Neural progenitor cell (in vitro differentiated cells): Measurements from ENCODE around the gene VKORC1. TPM values are rescaled to one million over a fixed set of nuclear protein-coding genes. Genes with fewer than 3 reads are reported as not detected.

Source experiments
- DNase-seq: peaks from one replicate; pipeline ENCODE4 v3.0.0-alpha.2; 2016; ENCODE audit warnings: low spot score
- H2AFZ ChIP-seq: fragments of 200-600 bp; sonication (generic); replicated peaks from 2 replicates; pipeline ENCODE4 v1.6.1; 2016; ENCODE audit warnings: antibody characterized with exemption
- H3F3A ChIP-seq: fragments of 200-600 bp; sonication (generic); 2 replicates; pipeline ENCODE4 v1.6.1; 2016; ENCODE audit warnings: antibody characterized with exemption, low read depth
- H3K27ac ChIP-seq: fragments of 200-600 bp; sonication (generic); 2 replicates; pipeline ENCODE4 v1.5.1; 2016; ENCODE audit warnings: mild to moderate bottlenecking
- H3K27me3 ChIP-seq: fragments of 200-600 bp; sonication (generic); 2 replicates; pipeline ENCODE4 v1.6.1; 2016; ENCODE audit warnings: mild to moderate bottlenecking, moderate library complexity
- H3K36me3 ChIP-seq: fragments of 200-600 bp; sonication (generic); 2 replicates; pipeline ENCODE4 v1.5.1; 2016
- H3K4me1 ChIP-seq: fragments of 200-600 bp; sonication (generic); 2 replicates; pipeline ENCODE4 v1.6.1; 2016; ENCODE audit warnings: mixed run types
- H3K4me2 ChIP-seq: fragments of 200-600 bp; sonication (generic); 2 replicates; pipeline ENCODE4 v1.6.1; 2016
- H3K4me3 ChIP-seq: fragments of 200-600 bp; sonication (generic); 2 replicates; pipeline ENCODE4 v1.5.1; 2016
- H3K79me2 ChIP-seq: fragments of 200-600 bp; sonication (generic); 2 replicates; pipeline ENCODE4 v1.6.1; 2016; ENCODE audit warnings: low read depth
- H3K9ac ChIP-seq: fragments of 200-600 bp; sonication (generic); 2 replicates; pipeline ENCODE4 v1.6.1; 2016
- H3K9me3 ChIP-seq: fragments of 200-600 bp; sonication (generic); 2 replicates; pipeline ENCODE4 v1.5.1; 2016; ENCODE audit warnings: low read depth
- H4K20me1 ChIP-seq: fragments of 200-600 bp; sonication (generic); 2 replicates; pipeline ENCODE4 v1.6.1; 2016; ENCODE audit warnings: low read depth
- H3K27ac Mint-ChIP-seq: 3 replicates; pipeline ENCODE4 v1.8.0; 2021; ENCODE audit warnings: mixed read lengths
- H3K27me3 Mint-ChIP-seq: 2 replicates; pipeline ENCODE4 v1.8.0; 2022; ENCODE audit warnings: low read depth, mild to moderate bottlenecking, inconsistent platforms, moderate library complexity, mixed read lengths; ENCODE audit not compliant: insufficient read depth
- H3K36me3 Mint-ChIP-seq: 3 replicates; pipeline ENCODE4 v1.8.0; 2021; ENCODE audit warnings: mixed read lengths
- H3K4me1 Mint-ChIP-seq: 3 replicates; pipeline ENCODE4 v1.8.0; 2021; ENCODE audit warnings: mixed read lengths
- H3K4me3 Mint-ChIP-seq: 3 replicates; pipeline ENCODE4 v1.8.0; 2021; ENCODE audit warnings: mild to moderate bottlenecking, moderate library complexity, mixed read lengths
- H3K9me3 Mint-ChIP-seq: 3 replicates; pipeline ENCODE4 v1.8.0; 2020; ENCODE audit warnings: mixed read lengths
- EZH2 ChIP-seq: fragments of 200-600 bp; sonication (generic); IDR thresholded peaks from 2 replicates; pipeline ENCODE4 v1.6.1; 2017; ENCODE audit warnings: antibody characterized with exemption, mild to moderate bottlenecking, moderate library complexity
- EZH2phosphoT487 ChIP-seq: fragments of 200-600 bp; sonication (generic); IDR thresholded peaks from 2 replicates; pipeline ENCODE4 v1.6.1; 2017; ENCODE audit warnings: antibody characterized with exemption
- total RNA-seq: library from RNA; depleted of rRNA; stranded (reverse); fragments of >200 nt; gene quantifications from 2 replicates; pipeline ENCODE4 v1.2.3, GENCODE V29; 2015; ENCODE audit warnings: low replicate concordance
- TF ChIP-seq, protein P1 (sequence below): fragments of 200-600 bp; sonication (generic); IDR thresholded peaks from 2 replicates; pipeline ENCODE4 v1.5.1; 2017; ENCODE audit warnings: antibody characterized with exemption, mild to moderate bottlenecking

Gene VKORC1
- total RNA-seq, 1 donor from 2014 or later = 95.9 TPM

DNA sequence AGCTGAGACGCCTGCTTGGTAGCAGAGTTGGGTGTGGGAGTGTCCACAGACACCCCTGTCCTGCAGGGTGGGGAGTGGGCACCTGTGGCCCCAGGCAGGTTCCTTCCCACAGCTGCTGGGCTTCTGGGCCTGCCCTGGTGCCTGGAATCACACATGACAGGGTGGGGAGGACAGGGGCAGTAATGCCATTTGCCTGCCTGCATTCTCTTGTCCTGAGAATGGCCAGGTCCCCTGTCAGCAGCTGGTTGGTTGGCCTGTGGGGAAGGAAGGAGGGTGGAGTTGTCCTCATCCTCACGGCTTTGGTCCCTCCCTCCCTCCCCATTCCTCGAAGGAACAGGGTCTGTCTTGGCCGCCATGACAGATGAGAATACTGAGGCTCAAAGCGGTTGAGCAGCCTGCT, 11.0 kb downstream of the VKORC1 start:
- peaks cover 63% of the 10 kb centered on the region for H4K20me1 ChIP-seq
- TF ChIP-seq, protein P1, sequence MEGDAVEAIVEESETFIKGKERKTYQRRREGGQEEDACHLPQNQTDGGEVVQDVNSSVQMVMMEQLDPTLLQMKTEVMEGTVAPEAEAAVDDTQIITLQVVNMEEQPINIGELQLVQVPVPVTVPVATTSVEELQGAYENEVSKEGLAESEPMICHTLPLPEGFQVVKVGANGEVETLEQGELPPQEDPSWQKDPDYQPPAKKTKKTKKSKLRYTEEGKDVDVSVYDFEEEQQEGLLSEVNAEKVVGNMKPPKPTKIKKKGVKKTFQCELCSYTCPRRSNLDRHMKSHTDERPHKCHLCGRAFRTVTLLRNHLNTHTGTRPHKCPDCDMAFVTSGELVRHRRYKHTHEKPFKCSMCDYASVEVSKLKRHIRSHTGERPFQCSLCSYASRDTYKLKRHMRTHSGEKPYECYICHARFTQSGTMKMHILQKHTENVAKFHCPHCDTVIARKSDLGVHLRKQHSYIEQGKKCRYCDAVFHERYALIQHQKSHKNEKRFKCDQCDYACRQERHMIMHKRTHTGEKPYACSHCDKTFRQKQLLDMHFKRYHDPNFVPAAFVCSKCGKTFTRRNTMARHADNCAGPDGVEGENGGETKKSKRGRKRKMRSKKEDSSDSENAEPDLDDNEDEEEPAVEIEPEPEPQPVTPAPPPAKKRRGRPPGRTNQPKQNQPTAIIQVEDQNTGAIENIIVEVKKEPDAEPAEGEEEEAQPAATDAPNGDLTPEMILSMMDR = no peak
- TF ChIP-seq EZH2 = no peak
- TF ChIP-seq EZH2phosphoT487 = no peak
- no peak overlapping the region for H3K4me3 Mint-ChIP-seq

DNA sequence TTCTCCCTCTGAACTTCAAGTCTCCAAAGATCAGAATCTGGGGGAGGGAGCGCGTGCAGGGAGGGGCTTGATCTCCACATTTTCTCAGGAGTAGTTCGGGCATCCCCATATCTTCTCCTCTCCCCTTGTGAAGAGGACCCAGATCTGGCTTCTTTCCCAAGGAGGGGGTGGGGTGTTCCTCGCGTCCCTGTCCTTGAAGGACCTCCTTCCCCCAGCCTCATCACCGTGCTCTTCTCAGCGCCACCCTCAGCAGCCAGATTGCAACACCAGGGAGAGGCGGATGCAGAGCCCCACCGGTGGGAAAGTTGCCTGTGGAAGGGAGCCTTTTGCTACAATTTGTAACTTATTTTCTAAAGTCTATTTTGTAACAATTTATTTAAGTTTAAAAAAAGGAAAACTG, 11.5 kb downstream of the VKORC1 start:
- H3K9me3 ChIP-seq = no peaks in the 10 kb centered on the region
- peaks cover 66% of the 10 kb centered on the region for H4K20me1 ChIP-seq
- no peaks in the 10 kb centered on the region for H3F3A ChIP-seq
- no peak overlapping the region for H3K9ac ChIP-seq
- no peaks in the 10 kb centered on the region for H3K4me1 ChIP-seq
- H3K27me3 ChIP-seq = no peaks in the 10 kb centered on the region
- H2AFZ ChIP-seq = no peak overlapping the region
- Mint-ChIP-seq H3K4me1 (peaks cover 3% of the 10 kb centered on the region), H3K36me3 (peaks cover 16% of the 10 kb centered on the region), H3K27ac (no peak overlapping the region), H3K9me3 (no peaks in the 10 kb centered on the region), H3K27me3 (peaks cover 12% of the 10 kb centered on the region), H3K4me3 (no peak overlapping the region)
- H3K36me3 ChIP-seq = no peaks in the 10 kb centered on the region
- DNase-seq = no peak
- no peak overlapping the region for H3K27ac ChIP-seq
- H3K4me2 ChIP-seq = no peak overlapping the region
- no peak for TF ChIP-seq EZH2
- TF ChIP-seq, protein P1 = no peak
- no peaks in the 10 kb centered on the region for H3K79me2 ChIP-seq
- no peak overlapping the region for H3K4me3 ChIP-seq

More for the DNA sequence above, 11.0 kb downstream of the VKORC1 start:
- Histone ChIP-seq H3K9me3 (no peaks in the 10 kb centered on the region), H3K4me3 (no peak overlapping the region), H3K27me3 (no peaks in the 10 kb centered on the region), H3K79me2 (no peaks in the 10 kb centered on the region), H3F3A (no peaks in the 10 kb centered on the region), H2AFZ (no peak overlapping the region), H3K36me3 (no peaks in the 10 kb centered on the region), H3K27ac (no peak overlapping the region), H3K4me2 (no peak overlapping the region), H3K9ac (no peak overlapping the region), H3K4me1 (no peaks in the 10 kb centered on the region)
- peaks cover 13% of the 10 kb centered on the region for H3K36me3 Mint-ChIP-seq
- no peak for DNase-seq
- no peak overlapping the region for H3K27ac Mint-ChIP-seq
- H3K27me3 Mint-ChIP-seq = peaks cover 12% of the 10 kb centered on the region
- H3K4me1 Mint-ChIP-seq = peaks cover 3% of the 10 kb centered on the region
- H3K9me3 Mint-ChIP-seq = no peaks in the 10 kb centered on the region

DNA sequence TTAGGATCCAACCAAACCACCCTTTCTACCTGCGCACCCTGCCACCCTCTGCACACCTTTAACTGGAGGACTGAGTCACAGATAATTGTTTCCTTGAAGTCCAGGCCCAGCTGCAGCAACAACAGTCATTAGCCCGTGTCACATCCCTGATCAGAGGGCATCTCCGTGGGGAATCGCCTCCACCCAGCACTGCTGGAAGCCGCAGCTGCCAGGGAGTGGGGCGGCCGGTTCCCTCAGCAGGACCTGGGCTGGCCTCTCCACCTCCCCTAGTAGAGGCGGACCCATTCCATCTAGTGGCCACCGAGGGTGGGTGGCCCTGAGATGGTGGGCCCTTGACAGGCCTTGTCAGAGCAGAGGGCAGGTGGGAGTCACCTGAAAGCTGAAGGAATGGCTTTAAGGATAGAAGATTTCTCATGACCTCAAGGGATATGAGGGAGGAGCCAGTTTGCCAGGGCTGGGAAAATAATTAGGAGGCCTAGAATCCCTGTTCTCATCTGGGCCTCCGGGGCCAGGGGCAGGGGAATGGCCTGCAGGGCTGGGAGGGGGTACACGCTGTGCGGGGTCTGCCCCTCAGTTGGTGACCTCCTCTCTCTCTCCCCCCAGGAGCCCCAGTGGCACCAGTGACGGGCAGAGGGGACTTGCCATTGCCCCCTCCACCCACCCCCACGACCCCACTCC, 12.1 kb downstream of the VKORC1 start:
- Mint-ChIP-seq H3K4me3 (peak overlapping the region; percentile 26), H3K4me1 (peaks cover 3% of the 10 kb centered on the region), H3K36me3 (peaks cover 22% of the 10 kb centered on the region), H3K27me3 (peaks cover 12% of the 10 kb centered on the region), H3K27ac (no peak overlapping the region), H3K9me3 (no peaks in the 10 kb centered on the region)
- H3K9ac ChIP-seq = no peak overlapping the region
- H3F3A ChIP-seq = no peaks in the 10 kb centered on the region
- H3K4me3 ChIP-seq = no peak overlapping the region
- H3K79me2 ChIP-seq = peaks cover 1% of the 10 kb centered on the region
- no peaks in the 10 kb centered on the region for H3K27me3 ChIP-seq
- no peak for TF ChIP-seq EZH2
- TF ChIP-seq, protein P1 = no peak
- TF ChIP-seq EZH2phosphoT487 = no peak
- H3K9me3 ChIP-seq = no peaks in the 10 kb centered on the region
- H3K4me1 ChIP-seq = no peaks in the 10 kb centered on the region
- DNase-seq = no peak
- H3K27ac ChIP-seq = no peak overlapping the region
- H3K36me3 ChIP-seq = no peaks in the 10 kb centered on the region
- no peak overlapping the region for H3K4me2 ChIP-seq
- H2AFZ ChIP-seq = no peak overlapping the region
- H4K20me1 ChIP-seq = peaks cover 64% of the 10 kb centered on the region
